GM11168 (cell line): ENCODE data around the gene CBFA2T2.
"Not testable (repeated sequence)": the region's sequence is repeated elsewhere in the genome, so short reads cannot be mapped to it uniquely, and the experiment has no call there.

Experiments used
- in situ Hi-C: fragments of 300-500 bp; cut with MboI; formaldehyde crosslinking; loops from one replicate; pipeline ENCODE4 v1.12.0; 2022; ENCODE audit warnings: low sequenced_read_pairs; ENCODE audit not compliant: unreplicated experiment

The CBFA2T2 gene

GRCh38 chr20:33568868-33569801 lies 79.2 kb downstream of the CBFA2T2 start:
- in situ Hi-C loops: no loop called here

DNA sequence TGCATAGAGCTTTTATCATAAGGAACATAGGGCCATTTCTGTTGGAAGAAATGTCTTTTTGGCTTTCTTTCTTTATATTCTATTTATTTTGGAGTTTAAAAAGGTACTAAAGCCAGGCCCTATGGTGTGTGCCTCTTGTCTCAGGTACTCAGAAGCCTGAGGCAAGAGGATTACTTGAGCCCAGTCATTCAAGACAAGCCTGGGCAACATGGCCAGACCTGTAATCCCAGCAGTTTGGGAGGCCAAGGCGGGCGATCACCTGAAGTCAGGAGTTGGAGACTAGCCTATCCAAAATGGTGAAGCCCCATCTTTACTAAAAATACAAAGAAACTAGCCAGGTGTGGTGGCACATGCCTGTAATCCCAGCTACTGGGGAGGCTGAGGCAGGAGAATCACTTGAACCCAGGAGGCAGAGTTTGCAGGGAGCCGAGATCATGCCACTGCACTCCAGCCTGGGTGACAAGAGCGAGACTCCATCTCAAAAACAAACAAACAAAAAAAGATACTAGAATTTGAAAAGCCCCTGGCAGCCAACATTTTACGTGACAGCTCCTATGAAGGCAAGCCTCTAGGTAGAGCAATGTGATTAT lies 80.0 kb downstream of the CBFA2T2 start:
- in situ Hi-C loops: no loop called here

GRCh38 chr20:33570743-33571142 lies 80.8 kb downstream of the CBFA2T2 start:
- in situ Hi-C loops: no loop called here

DNA sequence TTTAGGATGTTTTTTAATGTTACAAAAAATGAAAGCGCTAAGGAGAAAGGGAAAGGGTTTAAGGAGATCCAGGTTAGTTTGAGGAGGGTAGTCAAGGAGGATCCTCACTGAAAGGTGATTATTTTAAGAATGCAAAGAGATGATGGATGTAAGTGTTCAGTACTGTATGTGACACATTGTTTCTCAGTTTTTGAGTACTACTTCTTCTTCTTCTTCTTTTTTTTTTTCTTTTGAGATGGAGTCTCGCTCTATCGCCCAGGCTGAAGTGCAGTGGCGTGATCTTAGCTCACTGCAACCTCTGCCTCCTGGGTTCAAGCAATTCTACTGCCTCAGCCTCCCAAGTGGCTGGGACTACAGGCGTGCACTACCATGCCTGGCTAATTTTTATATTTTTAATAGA lies 83.4 kb downstream of the CBFA2T2 start:
- in situ Hi-C loops: not testable (repeated sequence)

GRCh38 chr20:33575282-33575681 lies 85.4 kb downstream of the CBFA2T2 start:
- in situ Hi-C loops: no loop called here

- in situ Hi-C loops: no loop called here
Observed at GRCh38 chr20:33576432-33577125, 86.7 kb downstream of the CBFA2T2 start.

GRCh38 chr20:33578510-33578909 lies 88.6 kb downstream of the CBFA2T2 start:
- in situ Hi-C loops: no loop called here

GRCh38 chr20:33583143-33583542 lies 93.2 kb downstream of the CBFA2T2 start:
- in situ Hi-C loops: no loop called here

DNA sequence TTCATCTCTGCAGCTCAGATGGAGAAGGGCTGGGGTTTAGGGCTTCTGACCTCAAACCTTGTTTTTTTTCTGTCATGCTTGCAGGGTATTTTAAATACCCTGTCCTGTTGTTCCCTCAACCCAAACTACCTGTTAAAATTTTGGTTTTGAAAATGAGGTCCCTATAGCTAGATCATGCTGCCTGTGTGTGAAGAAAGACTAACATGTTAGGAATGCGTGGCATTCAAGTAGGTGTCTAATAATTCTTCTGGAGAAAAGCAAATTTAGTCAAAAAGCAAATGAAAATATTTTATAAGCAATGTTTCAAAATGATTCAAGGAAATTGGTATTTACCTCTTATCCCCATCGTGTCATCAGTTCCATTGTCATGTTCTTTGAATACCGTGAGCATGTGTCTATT lies 95.1 kb downstream of the CBFA2T2 start:
- in situ Hi-C loops: no loop called here

GRCh38 chr20:33585413-33585812 lies 95.5 kb downstream of the CBFA2T2 start:
- in situ Hi-C loops: no loop called here

DNA sequence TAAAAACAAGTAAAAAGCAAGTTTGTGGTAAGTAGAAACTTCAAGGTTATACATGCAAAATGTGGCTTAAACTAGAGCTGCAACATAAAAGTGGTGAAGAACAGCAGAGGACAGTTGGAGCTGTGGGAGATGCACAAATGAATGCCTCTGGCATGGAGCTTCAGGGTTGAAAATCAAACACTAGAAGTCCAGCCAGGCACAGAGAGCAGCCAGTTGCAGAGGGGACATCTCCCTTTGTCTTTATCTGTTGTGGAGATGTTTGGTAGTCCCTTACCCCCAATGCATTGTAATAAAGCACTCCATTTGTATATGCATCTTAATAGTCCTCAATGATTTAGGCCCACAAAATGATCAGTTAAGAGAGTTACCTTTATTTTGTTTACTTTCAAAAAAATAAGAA lies 99.2 kb downstream of the CBFA2T2 start:
- in situ Hi-C loops: no loop called here

DNA sequence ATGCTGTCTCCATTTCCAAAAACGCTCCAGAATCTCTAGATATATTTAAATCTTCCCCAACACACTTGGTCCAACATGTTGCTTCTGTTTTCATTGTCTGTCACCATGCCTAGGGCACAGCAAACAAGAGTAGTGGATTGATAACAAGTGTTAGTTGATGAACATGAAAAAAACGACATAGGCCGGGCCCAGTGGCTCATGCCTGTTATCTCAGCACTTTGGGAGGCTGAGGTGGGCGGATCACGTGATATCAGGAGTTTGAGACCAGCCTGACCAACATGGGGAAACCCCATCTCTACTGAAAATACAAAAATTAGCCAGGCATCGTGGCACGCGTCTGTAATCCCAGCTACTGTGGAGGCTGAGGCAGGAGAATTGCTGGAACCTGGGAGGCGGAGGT lies 102.0 kb downstream of the CBFA2T2 start:
- in situ Hi-C loops: not testable (repeated sequence)

GRCh38 chr20:33594743-33595142 lies 104.8 kb downstream of the CBFA2T2 start:
- in situ Hi-C loops: no loop called here

GRCh38 chr20:33600414-33600813 lies 110.5 kb downstream of the CBFA2T2 start:
- in situ Hi-C loops: no loop called here

GRCh38 chr20:33600981-33601380 lies 111.1 kb downstream of the CBFA2T2 start:
- in situ Hi-C loops: no loop called here

GRCh38 chr20:33601861-33602260 lies 112.0 kb downstream of the CBFA2T2 start:
- in situ Hi-C loops: no loop called here

DNA sequence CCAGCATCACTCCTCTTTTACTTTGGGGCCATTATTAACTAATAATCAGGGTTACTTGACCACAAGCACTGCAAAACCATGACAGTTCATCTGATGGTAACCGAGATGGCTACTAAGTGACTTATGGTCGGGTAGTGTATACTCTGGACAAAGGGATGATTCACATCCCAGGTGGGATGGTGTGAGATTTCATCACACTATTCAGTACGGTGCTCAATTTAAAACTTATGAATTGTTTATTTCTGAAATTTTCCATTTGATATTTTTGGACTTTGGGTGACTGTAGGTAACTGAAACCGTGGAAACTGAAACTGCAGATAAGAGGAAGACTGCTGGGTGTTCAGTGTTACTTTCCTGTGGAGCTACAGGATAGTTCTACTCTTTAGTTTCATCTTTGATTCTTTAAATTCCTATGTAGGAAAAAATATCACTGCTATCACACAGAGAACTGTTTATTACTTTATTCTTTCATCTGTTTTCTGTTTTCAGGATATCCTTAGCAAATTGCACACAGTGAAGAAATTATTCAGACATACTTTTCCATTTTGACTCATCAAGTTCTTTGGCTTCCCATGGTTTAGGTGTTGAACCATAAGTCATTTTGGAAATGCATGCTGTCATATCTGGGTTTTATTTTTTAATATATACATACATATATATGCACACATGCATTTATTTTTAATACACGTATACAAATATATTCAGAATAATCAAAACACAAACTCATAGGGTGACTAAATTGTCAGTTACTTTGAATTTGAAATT lies 113.1 kb downstream of the CBFA2T2 start:
- in situ Hi-C loops: no loop called here

- in situ Hi-C loops: no loop called here
Observed at GRCh38 chr20:33604084-33604990, 114.4 kb downstream of the CBFA2T2 start.

DNA sequence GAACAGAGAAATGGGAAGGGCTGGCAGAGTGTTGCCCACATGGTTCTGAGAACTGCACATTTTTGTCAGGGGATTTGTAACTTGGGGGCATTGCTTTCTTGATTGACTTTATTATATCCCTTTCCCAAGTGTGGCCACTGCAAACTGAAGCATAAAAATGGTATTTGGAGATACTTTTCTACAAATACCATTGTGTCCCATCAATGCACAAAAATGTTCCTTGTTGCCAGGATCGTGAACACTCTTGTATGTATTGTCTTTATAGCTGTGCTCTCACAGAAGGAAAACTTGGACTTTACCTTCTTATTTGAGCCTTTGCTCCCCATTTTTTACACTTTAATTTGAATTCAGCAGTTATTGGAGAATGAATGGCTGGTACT lies 115.1 kb downstream of the CBFA2T2 start:
- in situ Hi-C loops: no loop called here
